Skeletal muscle tissue (tissue), 4 donors: ENCODE results near the gene RBMS1. TPM values are rescaled to one million over a fixed set of nuclear protein-coding genes. Genes with fewer than 3 reads are reported as not detected.

Source experiments
- H3K27ac ChIP-seq: one replicate; pipeline ENCODE4 v1.7.0; 2013; ENCODE audit warnings: mild to moderate bottlenecking, low read depth, low read length, inconsistent platforms
- H3K27me3 ChIP-seq, 3 donors: one replicate each; pipeline ENCODE4 v1.7.0; 2013; ENCODE audit warnings: low read length in 3 of 3; ENCODE audit not compliant: control insufficient read depth in 3 of 3, insufficient read depth in 3 of 3
- H3K36me3 ChIP-seq, 3 donors: one replicate each; pipeline ENCODE4 v1.7.0; 2013; ENCODE audit warnings: low read length in 3 of 3; ENCODE audit not compliant: control insufficient read depth in 3 of 3, insufficient read depth in 3 of 3
- H3K4me1 ChIP-seq, 3 donors: one replicate each; pipeline ENCODE4 v1.7.0; 2013; ENCODE audit warnings: low read length in 3 of 3, mild to moderate bottlenecking in 3 of 3; ENCODE audit not compliant: control insufficient read depth in 3 of 3, insufficient read depth in 3 of 3
- H3K4me3 ChIP-seq, 3 donors: one replicate each; pipeline ENCODE4 v1.7.0; 2013; ENCODE audit warnings: low read length in 3 of 3
- H3K9ac ChIP-seq, 3 donors: one replicate each; pipeline ENCODE4 v1.7.0; 2013; ENCODE audit warnings: low read length in 3 of 3, mild to moderate bottlenecking in 3 of 3, moderate library complexity in 2 of 3, low read depth in 1 of 3
- H3K9me3 ChIP-seq, 3 donors: one replicate each; pipeline ENCODE4 v1.7.0; 2013; ENCODE audit warnings: low read length in 3 of 3; ENCODE audit not compliant: control insufficient read depth in 3 of 3
- total RNA-seq: library from RNA; depleted of rRNA; stranded (reverse); fragments of >200 nt; gene quantifications from one replicate; pipeline ENCODE4 v1.2.3, GENCODE V29; 2014
- donor health status: Osteomylitis.

Gene RBMS1
- total RNA-seq, 1 donor from 2014 or later: 48.0 TPM

- Histone ChIP-seq H3K9me3 (no peaks in the 10 kb centered on the region), H3K4me1 (peaks cover 73 to 93% (median 89%) of the 10 kb centered on the region in 3 donors), H3K9ac (no peak overlapping the region), H3K4me3 (no peak overlapping the region), H3K27me3 (no peaks in the 10 kb centered on the region), H3K27ac (peak overlapping the region; percentile 77), H3K36me3 (no peaks in the 10 kb centered on the region)
These were observed 270.0 kb downstream of the RBMS1 start for GRCh38 chr2:160223560-160223959.

- Histone ChIP-seq H3K27ac (peak overlapping the region; percentile 75), H3K9ac (no peak overlapping the region)
These were observed 270.9 kb downstream of the RBMS1 start for GRCh38 chr2:160222546-160223283.

More at GRCh38 chr2:160222546-160223283, 270.9 kb downstream of the RBMS1 start:
- Histone ChIP-seq H3K27me3 (no peaks in the 10 kb centered on the region), H3K4me1 (peaks cover 64 to 85% (median 81%) of the 10 kb centered on the region in 3 donors), H3K9me3 (no peaks in the 10 kb centered on the region), H3K4me3 (no peak overlapping the region), H3K36me3 (no peaks in the 10 kb centered on the region)
